ENCODE measurements around the gene TAGAP.

The TAGAP gene

GRCh38 chr6:159071843-159072769 is 27.3 kb upstream of the TAGAP start:
- no peak for TF ChIP-seq CTCF (IDR thresholded peaks at IDR 0.05; ENCODE audit: extremely low read depth, insufficient read depth, missing control alignments)
- in situ Hi-C loops (cut with MboI; ENCODE audit: low pct_unique_long_range_greater_than_20kb, low sequenced_read_pairs, unreplicated experiment) = no loop called here
- DNase-seq (ENCODE audit: low spot score) = no peak

- DNase-seq (ENCODE audit: low spot score) = no peak
- in situ Hi-C loops (cut with MboI; ENCODE audit: low pct_unique_long_range_greater_than_20kb, low sequenced_read_pairs, unreplicated experiment) = no loop called here
- TF ChIP-seq CTCF (IDR thresholded peaks at IDR 0.05; ENCODE audit: extremely low read depth, insufficient read depth, missing control alignments) = no peak
Measured at GRCh38 chr6:159068904-159069578, 24.2 kb upstream of the TAGAP start.

DNA sequence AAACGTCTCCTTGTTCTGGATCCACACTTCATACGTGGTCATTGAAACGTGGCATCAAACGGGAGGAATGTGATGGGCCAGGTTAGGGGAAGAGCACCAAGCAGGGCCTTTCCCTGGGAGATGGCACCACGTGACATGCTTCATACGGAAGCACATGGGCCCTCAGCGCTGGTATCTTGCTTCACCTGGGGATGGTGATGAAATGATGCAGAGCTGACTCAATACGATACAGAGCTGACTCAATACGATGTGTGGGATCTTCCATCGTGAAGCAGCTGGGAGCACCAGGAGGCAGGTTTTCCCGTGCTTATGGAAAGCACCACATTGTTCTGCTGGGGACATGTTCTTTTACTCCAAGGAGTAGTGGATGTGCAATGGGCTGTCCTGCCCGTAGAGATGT is 22.5 kb upstream of the TAGAP start:
- no peak for TF ChIP-seq CTCF (IDR thresholded peaks at IDR 0.05; ENCODE audit: extremely low read depth, insufficient read depth, missing control alignments)
- DNase-seq (ENCODE audit: low spot score) = no peak
- in situ Hi-C loops (cut with MboI; ENCODE audit: low pct_unique_long_range_greater_than_20kb, low sequenced_read_pairs, unreplicated experiment) = no loop called here

- in situ Hi-C loops (cut with MboI; ENCODE audit: low pct_unique_long_range_greater_than_20kb, low sequenced_read_pairs, unreplicated experiment) = no loop called here
- DNase-seq (ENCODE audit: low spot score) = no peak
- TF ChIP-seq CTCF (IDR thresholded peaks at IDR 0.05; ENCODE audit: extremely low read depth, insufficient read depth, missing control alignments) = no peak
Measured at GRCh38 chr6:159066483-159066882, 21.7 kb upstream of the TAGAP start.

GRCh38 chr6:159065759-159066329 is 21.1 kb upstream of the TAGAP start:
- in situ Hi-C loops (cut with MboI; ENCODE audit: low pct_unique_long_range_greater_than_20kb, low sequenced_read_pairs, unreplicated experiment) = no loop called here
- no peak for TF ChIP-seq CTCF (IDR thresholded peaks at IDR 0.05; ENCODE audit: extremely low read depth, insufficient read depth, missing control alignments)
- no peak for DNase-seq (ENCODE audit: low spot score)

DNA sequence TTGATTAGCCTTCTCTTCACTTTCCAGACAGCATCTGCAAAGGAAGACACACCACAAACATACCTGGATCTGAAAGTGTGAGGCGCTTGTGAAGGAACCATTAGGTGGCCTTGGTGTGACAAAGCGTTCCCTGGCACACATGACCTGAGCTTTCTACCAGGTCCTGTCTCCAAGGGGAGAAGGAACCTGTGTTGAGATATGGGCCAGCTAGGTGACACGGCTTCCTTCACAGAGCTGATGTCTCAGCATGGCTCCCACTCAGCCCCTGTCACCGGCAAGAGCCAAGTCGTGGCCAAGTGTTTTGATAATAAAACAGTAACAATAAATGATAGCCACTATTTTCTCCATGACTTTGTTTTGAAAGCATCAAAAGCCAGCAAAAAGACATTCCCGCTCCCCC is 20.3 kb upstream of the TAGAP start:
- DNase-seq (ENCODE audit: low spot score) = no peak
- TF ChIP-seq CTCF (IDR thresholded peaks at IDR 0.05; ENCODE audit: extremely low read depth, insufficient read depth, missing control alignments) = no peak
- in situ Hi-C loops (cut with MboI; ENCODE audit: low pct_unique_long_range_greater_than_20kb, low sequenced_read_pairs, unreplicated experiment) = no loop called here
